ENCODE results near the gene ADD1. TPM values are rescaled to one million over a fixed set of nuclear protein-coding genes. Genes with fewer than 3 reads are reported as not detected.
"Not testable (repeated sequence)": the region's sequence is repeated elsewhere in the genome, so short reads cannot be mapped to it uniquely, and the experiment has no call there.

ADD1 gene
- polyA plus RNA-seq, 1 experiment: 149 TPM

DNA sequence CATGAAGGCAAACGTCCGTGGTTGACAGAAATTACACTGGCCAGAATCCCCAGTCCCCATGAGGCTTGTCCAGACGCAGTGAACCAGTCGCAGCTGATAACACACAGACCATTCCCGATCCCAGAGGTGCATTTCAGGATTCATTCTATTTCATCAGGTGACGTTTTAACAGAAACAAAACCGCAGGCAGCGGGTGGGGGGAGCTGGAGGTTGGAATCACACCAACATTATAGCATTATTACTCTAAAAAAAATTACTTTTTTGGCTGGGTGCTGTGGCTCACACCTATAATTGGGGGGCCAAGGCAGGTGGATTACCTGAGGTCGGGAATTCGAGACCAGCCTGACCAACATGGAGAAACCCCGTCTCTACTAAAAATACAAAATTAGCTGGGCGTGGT lies 94.3 kb downstream of the ADD1 start:
- Histone ChIP-seq H3K4me3 (ENCODE audit: low read depth, low read length) (no peak overlapping the region), H3K27ac (ENCODE audit: low read depth, low read length) (no peak overlapping the region), H3K27me3 (ENCODE audit: control insufficient read depth, insufficient read depth, low read length) (no peaks in the 10 kb centered on the region), H3K9me3 (ENCODE audit: control insufficient read depth, insufficient read depth, low read length) (peaks cover 8% of the 10 kb centered on the region; the same call in 1 of the 2 replicates)
- DNase-seq (ENCODE audit: low read depth, low spot score): no peak
- ChIA-PET CTCF (no interaction called here), POLR2A (no interaction called here)
- no peak for TF ChIP-seq CTCF (IDR thresholded peaks at IDR 0.05; ENCODE audit: low read depth, low read length)

DNA sequence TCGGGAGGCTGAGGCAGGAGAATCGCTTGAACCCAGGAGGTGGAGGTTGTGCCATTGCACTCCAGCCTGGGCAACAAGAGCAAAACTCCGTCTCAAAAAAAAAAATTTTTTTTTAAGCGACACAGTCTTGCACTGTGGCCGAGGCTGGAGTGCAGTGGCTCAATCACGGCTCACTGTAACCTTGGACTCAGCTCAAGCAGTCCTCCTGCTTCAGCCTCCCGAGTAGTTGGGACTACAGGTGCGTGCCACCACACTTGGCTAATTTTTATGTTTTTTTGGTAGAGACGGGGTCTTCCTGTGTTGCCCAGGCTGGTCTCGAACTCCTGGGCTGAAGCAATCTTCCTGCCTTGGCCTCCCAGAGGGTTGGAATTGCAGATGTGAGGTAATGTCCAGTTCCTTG lies 94.8 kb downstream of the ADD1 start:
- CTCF ChIA-PET; H3K27ac ChIP-seq (ENCODE audit: low read depth, low read length); H3K4me3 ChIP-seq (ENCODE audit: low read depth, low read length); H3K9me3 ChIP-seq (ENCODE audit: control insufficient read depth, insufficient read depth, low read length); DNase-seq (ENCODE audit: low read depth, low spot score); H3K27me3 ChIP-seq (ENCODE audit: control insufficient read depth, insufficient read depth, low read length); POLR2A ChIA-PET: not testable (repeated sequence)

DNA sequence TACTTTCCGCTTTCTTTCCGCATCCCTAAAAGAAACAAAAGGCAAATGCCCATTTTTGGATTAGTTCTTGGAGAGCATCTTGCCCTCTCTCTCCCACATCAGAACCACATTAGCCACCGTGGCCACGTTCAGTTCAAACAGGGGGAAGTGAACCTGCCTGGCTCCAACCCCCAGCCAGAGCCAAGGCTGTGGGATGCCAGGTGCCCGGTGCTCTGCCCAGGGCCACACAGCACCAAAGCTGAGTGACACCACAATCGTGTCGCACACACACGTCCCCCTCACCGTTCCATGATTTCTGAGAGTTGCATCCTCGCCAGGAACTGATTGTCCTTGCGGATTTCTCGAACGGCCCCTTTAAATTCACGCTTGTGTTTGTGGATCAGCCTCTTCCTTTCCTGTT lies 95.3 kb downstream of the ADD1 start:
- peaks cover 8% of the 10 kb centered on the region; the same call in 1 of the 2 replicates for H3K9me3 ChIP-seq (ENCODE audit: control insufficient read depth, insufficient read depth, low read length)
- no peaks in the 10 kb centered on the region for H3K27me3 ChIP-seq (ENCODE audit: control insufficient read depth, insufficient read depth, low read length)
- TF ChIP-seq CTCF (IDR thresholded peaks at IDR 0.05; ENCODE audit: low read depth, low read length): no peak
- POLR2A ChIA-PET: no interaction called here
- DNase-seq (ENCODE audit: low read depth, low spot score): no peak
- no peak overlapping the region for H3K27ac ChIP-seq (ENCODE audit: low read depth, low read length)
- CTCF ChIA-PET: no interaction called here
- no peak overlapping the region for H3K4me3 ChIP-seq (ENCODE audit: low read depth, low read length)

DNA sequence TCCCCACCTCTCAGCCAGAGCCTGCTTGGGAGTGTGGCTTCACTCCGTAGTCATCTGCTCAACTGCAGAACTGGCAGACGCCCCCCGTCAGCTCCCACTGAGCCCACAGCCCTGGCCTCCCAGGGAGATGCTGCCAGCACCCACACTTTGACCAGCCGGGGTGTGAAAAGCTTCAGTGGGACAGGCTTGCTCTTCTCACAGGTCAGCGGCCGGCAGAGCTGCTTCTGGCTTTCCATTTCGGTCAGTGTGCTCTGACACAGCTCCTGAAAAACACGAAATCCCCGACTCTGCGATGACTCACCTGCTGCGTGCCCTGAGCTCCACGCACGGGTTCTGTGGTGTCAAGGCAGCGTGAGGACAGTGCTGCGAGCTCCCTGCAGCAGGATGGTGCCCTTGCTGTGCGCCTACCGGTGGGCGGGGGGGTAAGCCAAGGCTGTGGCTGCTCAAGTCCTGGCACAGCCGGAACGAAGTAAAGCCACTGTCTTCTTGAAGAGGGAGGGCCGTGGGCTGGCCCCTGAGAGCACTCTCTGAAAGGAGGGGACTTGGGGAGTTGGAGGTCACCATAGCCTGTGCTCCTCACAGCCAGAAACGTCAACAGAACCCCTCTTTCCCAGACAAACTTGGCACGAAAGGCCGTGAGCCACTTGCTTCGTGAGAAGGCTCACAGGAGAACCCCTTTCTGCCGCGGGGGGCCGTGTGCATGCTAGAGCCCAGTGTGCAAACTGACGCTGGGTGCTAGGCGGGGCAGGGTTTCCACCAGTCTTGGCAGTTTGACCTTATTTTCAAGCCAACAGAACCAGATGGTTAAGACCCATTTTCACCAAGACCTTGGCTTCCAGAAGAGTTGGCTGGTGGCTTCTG lies 96.0 kb downstream of the ADD1 start:
- ChIA-PET POLR2A (no interaction called here), CTCF (no interaction called here)
- Histone ChIP-seq H3K4me3 (ENCODE audit: low read depth, low read length) (no peak overlapping the region), H3K27me3 (ENCODE audit: control insufficient read depth, insufficient read depth, low read length) (no peaks in the 10 kb centered on the region), H3K9me3 (ENCODE audit: control insufficient read depth, insufficient read depth, low read length) (peaks cover 8% of the 10 kb centered on the region; the same call in 1 of the 2 replicates), H3K27ac (ENCODE audit: low read depth, low read length) (no peak overlapping the region)
- no peak for TF ChIP-seq CTCF (IDR thresholded peaks at IDR 0.05; ENCODE audit: low read depth, low read length)
- no peak for DNase-seq (ENCODE audit: low read depth, low spot score)

GRCh38 chr4:2940267-2941137 lies 96.9 kb downstream of the ADD1 start:
- ChIA-PET CTCF (no interaction called here), POLR2A (no interaction called here)
- peaks cover 8% of the 10 kb centered on the region; the same call in 1 of the 2 replicates for H3K9me3 ChIP-seq (ENCODE audit: control insufficient read depth, insufficient read depth, low read length)
- no peak for TF ChIP-seq CTCF (IDR thresholded peaks at IDR 0.05; ENCODE audit: low read depth, low read length)
- no peak overlapping the region for H3K27ac ChIP-seq (ENCODE audit: low read depth, low read length)
- no peak overlapping the region for H3K4me3 ChIP-seq (ENCODE audit: low read depth, low read length)
- no peak for DNase-seq (ENCODE audit: low read depth, low spot score)
- no peaks in the 10 kb centered on the region for H3K27me3 ChIP-seq (ENCODE audit: control insufficient read depth, insufficient read depth, low read length)
